ENCODE results near the gene QRICH1.
"Not testable (repeated sequence)": the region's sequence is repeated elsewhere in the genome, so short reads cannot be mapped to it uniquely, and the experiment has no call there.

The QRICH1 gene

GRCh38 chr3:49017229-49017970 is 76.5 kb downstream of the QRICH1 start:
- DNase-seq (ENCODE audit: low spot score), result no peak

GRCh38 chr3:49016414-49017228 is 77.2 kb downstream of the QRICH1 start:
- DNase-seq (ENCODE audit: low spot score), result no peak

- DNase-seq (ENCODE audit: low spot score), result no peak
These were observed 78.1 kb downstream of the QRICH1 start for GRCh38 chr3:49015765-49016164.

- DNase-seq (ENCODE audit: low spot score), result no peak
These were observed 78.8 kb downstream of the QRICH1 start for GRCh38 chr3:49015072-49015471.

- peak; percentile 68 for DNase-seq (ENCODE audit: low spot score)
These were observed 79.9 kb downstream of the QRICH1 start for GRCh38 chr3:49013738-49014660.

GRCh38 chr3:49013113-49013737 is 80.6 kb downstream of the QRICH1 start:
- no peak for DNase-seq (ENCODE audit: low spot score)

- DNase-seq (ENCODE audit: low spot score), result no peak
These were observed 81.3 kb downstream of the QRICH1 start for GRCh38 chr3:49012441-49013017.

GRCh38 chr3:49009396-49009795 is 84.5 kb downstream of the QRICH1 start:
- no peak for DNase-seq (ENCODE audit: low spot score)

GRCh38 chr3:49008627-49009026 is 85.2 kb downstream of the QRICH1 start:
- DNase-seq (ENCODE audit: low spot score), result not testable (repeated sequence)

GRCh38 chr3:49007771-49008528 is 85.9 kb downstream of the QRICH1 start:
- DNase-seq (ENCODE audit: low spot score), result peak; percentile 88

- peak; percentile 99 for DNase-seq (ENCODE audit: low spot score)
These were observed 86.7 kb downstream of the QRICH1 start, which contains the start of gene WDR6 for GRCh38 chr3:49007068-49007770. TSS of gene WDR6 (plus strand) at chr3:49007391. CDS start at chr3:49007432, 41 bp downstream.

- DNase-seq (ENCODE audit: low spot score), result no peak
These were observed 87.3 kb downstream of the QRICH1 start for GRCh38 chr3:49006408-49007067.

- DNase-seq (ENCODE audit: low spot score), result no peak
These were observed 87.9 kb downstream of the QRICH1 start for GRCh38 chr3:49005998-49006397.

- DNase-seq (ENCODE audit: low spot score), result no peak
These were observed 88.6 kb downstream of the QRICH1 start for GRCh38 chr3:49005303-49005680.

GRCh38 chr3:49004352-49005302 is 89.2 kb downstream of the QRICH1 start:
- no peak for DNase-seq (ENCODE audit: low spot score)

GRCh38 chr3:49001155-49001554 is 92.7 kb downstream of the QRICH1 start:
- no peak for DNase-seq (ENCODE audit: low spot score)

GRCh38 chr3:48999085-48999858 is 94.6 kb downstream of the QRICH1 start:
- no peak for DNase-seq (ENCODE audit: low spot score)
